PFSK-1 (cell line): ENCODE data around the gene NOC2L.

Experiments used
- POLR2AphosphoS5 ChIP-seq: IDR thresholded peaks from 2 replicates; pipeline ENCODE4 v1.6.1; 2012; ENCODE audit warnings: low read depth, mild to moderate bottlenecking, control low read depth, low read length, moderate library complexity
- REST ChIP-seq, 2 experiments: IDR thresholded peaks; 2 replicates each; pipeline versions ENCODE4 v1.6.1 to v1.8.0; 2011 to 2012; ENCODE audit warnings: low read depth in 2 of 2, low read length in 2 of 2, control low read depth in 1 of 2, inconsistent platforms in 1 of 2, mild to moderate bottlenecking in 1 of 2, moderate library complexity in 1 of 2; ENCODE audit not compliant: insufficient read depth in 1 of 2
- TAF1 ChIP-seq: IDR thresholded peaks from 2 replicates; pipeline ENCODE4 v1.6.1; 2012; ENCODE audit warnings: low read length, control low read depth, borderline replicate concordance; ENCODE audit not compliant: insufficient read depth

GRCh38 chr1:947958-948357, 11.1 kb downstream of the NOC2L start:
- TF ChIP-seq TAF1 (no peak), REST (IDR thresholded peaks at IDR 0.05; ENCODE audit: insufficient read depth in 1 of 2, low read depth in 2 of 2, low read length in 2 of 2) (no peak), POLR2AphosphoS5 (no peak)
